T-helper 9 cell (primary cell): Measurements from ENCODE around the gene TNNC1.

ENCODE experiments used
- DNase-seq: peaks from one replicate; pipeline ENCODE4 v3.0.0-alpha.2; 2020

Gene TNNC1

GRCh38 chr3:52441772-52442332, 12.0 kb downstream of the TNNC1 start:
- DNase-seq, result no peak

- no peak for DNase-seq
These were observed 12.6 kb downstream of the TNNC1 start for GRCh38 chr3:52441091-52441771.

- no peak for DNase-seq
These were observed 13.2 kb downstream of the TNNC1 start for GRCh38 chr3:52440671-52441070.

GRCh38 chr3:52440249-52440551, 13.6 kb downstream of the TNNC1 start:
- DNase-seq, result no peak

- no peak for DNase-seq
These were observed 14.2 kb downstream of the TNNC1 start for GRCh38 chr3:52439426-52440248.

- DNase-seq, result no peak
These were observed 15.0 kb downstream of the TNNC1 start for GRCh38 chr3:52438579-52439425.

GRCh38 chr3:52438104-52438376, 15.8 kb downstream of the TNNC1 start:
- no peak for DNase-seq

GRCh38 chr3:52437326-52438103, 16.3 kb downstream of the TNNC1 start:
- no peak for DNase-seq

- no peak for DNase-seq
These were observed 17.2 kb downstream of the TNNC1 start for GRCh38 chr3:52436500-52437149.

GRCh38 chr3:52435246-52436101, 18.4 kb downstream of the TNNC1 start:
- DNase-seq, result no peak

GRCh38 chr3:52434491-52435115, 19.2 kb downstream of the TNNC1 start:
- DNase-seq, result no peak

- DNase-seq, result no peak
These were observed 19.8 kb downstream of the TNNC1 start for GRCh38 chr3:52433996-52434479.

GRCh38 chr3:52433328-52433995, 20.4 kb downstream of the TNNC1 start:
- DNase-seq, result no peak

GRCh38 chr3:52432691-52433141, 21.1 kb downstream of the TNNC1 start:
- DNase-seq, result no peak

- DNase-seq, result no peak
These were observed 21.6 kb downstream of the TNNC1 start for GRCh38 chr3:52432225-52432624.

- DNase-seq, result no peak
These were observed 22.2 kb downstream of the TNNC1 start for GRCh38 chr3:52431459-52432223.

GRCh38 chr3:52430416-52430810, 23.4 kb downstream of the TNNC1 start:
- no peak for DNase-seq

- no peak for DNase-seq
These were observed 23.9 kb downstream of the TNNC1 start for GRCh38 chr3:52429779-52430415.
